ENCODE measurements around the gene DNAH17. TPM values are rescaled to one million over a fixed set of nuclear protein-coding genes. Genes with fewer than 3 reads are reported as not detected.

DNAH17 gene
- total RNA-seq, 1 experiment from 2014 or later = 0.13 TPM

DNA sequence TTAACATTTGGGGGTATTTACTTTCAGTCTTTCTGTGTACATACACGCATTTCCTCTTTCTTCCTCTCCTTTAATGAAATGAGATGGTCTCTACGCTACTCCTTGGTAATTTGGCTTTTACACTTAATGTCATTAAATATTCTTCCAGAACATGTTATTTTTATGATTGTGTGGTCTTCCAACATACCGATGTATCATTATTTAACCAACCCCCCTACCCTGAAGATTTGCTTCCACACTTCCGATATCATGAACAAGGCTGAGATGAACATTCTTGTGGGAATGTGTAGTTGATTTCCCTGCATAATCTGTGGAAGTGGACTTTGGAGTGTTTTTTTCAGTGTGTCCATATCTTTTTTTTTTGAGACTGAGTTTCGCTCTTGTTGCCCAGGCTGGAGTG lies 201.0 kb downstream of the DNAH17 start:
- peaks cover 19% of the 10 kb centered on the region; the same call in 1 of the 2 replicates for H3K79me2 ChIP-seq (ENCODE audit: insufficient read depth, low read length)
- no peak overlapping the region for H3K23ac ChIP-seq (ENCODE audit: insufficient read length, low read depth, low read length)
- H3K4me2 ChIP-seq (ENCODE audit: insufficient read depth, insufficient read length, low read length) = no peak overlapping the region
- WGBS (ENCODE audit: extremely low coverage, insufficient read length, low lambda C conversion rate) = no CpG with 5 or more reads among the region's 5 CpGs
- H4K8ac ChIP-seq (replicated peaks; ENCODE audit: insufficient read length, low read depth, low read length) = no peak overlapping the region
- H3K23me2 ChIP-seq (ENCODE audit: insufficient read length, low read depth, low read length, poor library complexity, severe bottlenecking) = peaks cover 7% of the 10 kb centered on the region
- no peak overlapping the region for H3K27ac ChIP-seq (ENCODE audit: insufficient read length, low read depth, low read length)
- no peak overlapping the region for H2BK120ac ChIP-seq (ENCODE audit: low read depth, low read length, poor library complexity, severe bottlenecking)
- Mint-ChIP-seq H3K27ac (no peak overlapping the region; a peak in 1 of 7 replicates), H3K27me3 (ENCODE audit: low read depth) (no peaks in the 10 kb centered on the region), H3K9me3 (no peaks in the 10 kb centered on the region), H3K4me1 (peaks cover 56 to 62% of the 10 kb centered on the region in 2 experiments), H3K4me3 (no peak overlapping the region), H3K36me3 (ENCODE audit: insufficient read depth in 1 of 3, low read depth in 3 of 3) (peaks cover 3 to 8% (median 6%) of the 10 kb centered on the region in 3 experiments; a peak in 5 of 7 replicates)
- H3K79me1 ChIP-seq (ENCODE audit: insufficient read depth, low read depth, low read length, poor library complexity, severe bottlenecking) = no peaks in the 10 kb centered on the region
- no peak overlapping the region for H2BK15ac ChIP-seq (ENCODE audit: low read depth, low read length)
- no peak overlapping the region for H3K14ac ChIP-seq (ENCODE audit: insufficient read depth, low read length)
- no peak overlapping the region for H2BK20ac ChIP-seq (ENCODE audit: low read depth, low read length, poor library complexity, severe bottlenecking)
- no peak overlapping the region for H2BK12ac ChIP-seq (ENCODE audit: insufficient read length, low read depth, low read length)
- no peak for DNase-seq
- no peak overlapping the region for H4K91ac ChIP-seq (ENCODE audit: insufficient read length, low read depth, low read length)
- peaks cover 2% of the 10 kb centered on the region; the same call in 1 of the 2 replicates for H3K4me1 ChIP-seq (ENCODE audit: insufficient read depth, low read length)
- no peaks in the 10 kb centered on the region for H4K20me1 ChIP-seq (ENCODE audit: control insufficient read depth, insufficient read depth, insufficient read length)
- no peak overlapping the region for H4K5ac ChIP-seq (ENCODE audit: insufficient read length, low read depth, low read length)
- no peak overlapping the region for H3K56ac ChIP-seq (ENCODE audit: insufficient read length, low read depth, low read length)
- H2BK5ac ChIP-seq (ENCODE audit: insufficient read length, low read length) = no peak overlapping the region
- H3K9ac ChIP-seq (ENCODE audit: extremely low read depth, insufficient read length, low read length) = no peak overlapping the region
- TF ChIP-seq, protein P1, sequence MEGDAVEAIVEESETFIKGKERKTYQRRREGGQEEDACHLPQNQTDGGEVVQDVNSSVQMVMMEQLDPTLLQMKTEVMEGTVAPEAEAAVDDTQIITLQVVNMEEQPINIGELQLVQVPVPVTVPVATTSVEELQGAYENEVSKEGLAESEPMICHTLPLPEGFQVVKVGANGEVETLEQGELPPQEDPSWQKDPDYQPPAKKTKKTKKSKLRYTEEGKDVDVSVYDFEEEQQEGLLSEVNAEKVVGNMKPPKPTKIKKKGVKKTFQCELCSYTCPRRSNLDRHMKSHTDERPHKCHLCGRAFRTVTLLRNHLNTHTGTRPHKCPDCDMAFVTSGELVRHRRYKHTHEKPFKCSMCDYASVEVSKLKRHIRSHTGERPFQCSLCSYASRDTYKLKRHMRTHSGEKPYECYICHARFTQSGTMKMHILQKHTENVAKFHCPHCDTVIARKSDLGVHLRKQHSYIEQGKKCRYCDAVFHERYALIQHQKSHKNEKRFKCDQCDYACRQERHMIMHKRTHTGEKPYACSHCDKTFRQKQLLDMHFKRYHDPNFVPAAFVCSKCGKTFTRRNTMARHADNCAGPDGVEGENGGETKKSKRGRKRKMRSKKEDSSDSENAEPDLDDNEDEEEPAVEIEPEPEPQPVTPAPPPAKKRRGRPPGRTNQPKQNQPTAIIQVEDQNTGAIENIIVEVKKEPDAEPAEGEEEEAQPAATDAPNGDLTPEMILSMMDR (conservative IDR thresholded peaks at IDR 0.05) = no peak
- no peak overlapping the region for H2AFZ ChIP-seq (ENCODE audit: low read length)
- H3K18ac ChIP-seq (ENCODE audit: insufficient read length, low read depth, low read length) = no peak overlapping the region
- H3K27me3 ChIP-seq (ENCODE audit: insufficient read depth, low read length) = no peaks in the 10 kb centered on the region
- H3K9me3 ChIP-seq (ENCODE audit: control insufficient read depth, low read depth, low read length) = no peaks in the 10 kb centered on the region
- no peak overlapping the region for H3K4ac ChIP-seq (ENCODE audit: low read depth, low read length)
- H3T11ph ChIP-seq (ENCODE audit: low read length) = no peak overlapping the region
- no peak overlapping the region for H2AK5ac ChIP-seq (ENCODE audit: insufficient read length, low read length)

Data from H9 (cell line).